Endothelial cell (in vitro differentiated cells): ENCODE measurements around the gene F2R. TPM values are rescaled to one million over a fixed set of nuclear protein-coding genes. Genes with fewer than 3 reads are reported as not detected.

Experiments
- DNase-seq: peaks from one replicate; pipeline ENCODE4 v3.0.0; 2021; ENCODE audit warnings: low spot score
- H3K27ac Mint-ChIP-seq: one replicate; pipeline ENCODE4 v1.8.0; 2021; ENCODE audit warnings: mixed read lengths, inconsistent platforms; ENCODE audit not compliant: unreplicated experiment
- H3K27me3 Mint-ChIP-seq: one replicate; pipeline ENCODE4 v1.8.0; 2021; ENCODE audit warnings: mild to moderate bottlenecking, moderate library complexity, mixed read lengths, inconsistent platforms; ENCODE audit not compliant: unreplicated experiment
- H3K36me3 Mint-ChIP-seq: one replicate; pipeline ENCODE4 v1.8.0; 2021; ENCODE audit warnings: mild to moderate bottlenecking, low read depth, mixed read lengths, inconsistent platforms; ENCODE audit not compliant: unreplicated experiment
- H3K4me1 Mint-ChIP-seq: one replicate; pipeline ENCODE4 v1.8.0; 2021; ENCODE audit warnings: mild to moderate bottlenecking, mixed read lengths, inconsistent platforms; ENCODE audit not compliant: unreplicated experiment
- H3K4me3 Mint-ChIP-seq: one replicate; pipeline ENCODE4 v1.8.0; 2021; ENCODE audit warnings: mild to moderate bottlenecking, mixed read lengths, inconsistent platforms; ENCODE audit not compliant: unreplicated experiment
- H3K9me3 Mint-ChIP-seq: one replicate; pipeline ENCODE4 v1.8.0; 2021; ENCODE audit warnings: mixed read lengths, inconsistent platforms; ENCODE audit not compliant: unreplicated experiment
- CTCF ChIP-seq: fragments of 200-600 bp; sonication (generic); IDR thresholded peaks from one replicate; pipeline ENCODE4 v1.5.0; 2021; ENCODE audit warnings: antibody characterized with exemption; ENCODE audit not compliant: unreplicated experiment
- total RNA-seq: library from RNA; stranded (reverse); fragmentation: NEBNext Ultra II Directional; extraction: Animal tissue kit (Norgen Biotek cat#: 25700); gene quantifications from one replicate; pipeline ENCODE4 v1.2.1, GENCODE V29; 2021; ENCODE audit not compliant: unreplicated experiment

F2R gene
- total RNA-seq, 1 donor from 2014 or later: 342 TPM

GRCh38 chr5:76717222-76718083 lies 1.5 kb downstream of the F2R start:
- no peak for DNase-seq
- H3K27ac Mint-ChIP-seq: peak overlapping the region; percentile 71
- peaks cover 37% of the 10 kb centered on the region for H3K4me1 Mint-ChIP-seq
- peaks cover 9% of the 10 kb centered on the region for H3K27me3 Mint-ChIP-seq
- H3K4me3 Mint-ChIP-seq: peak overlapping the region; percentile 94
- H3K36me3 Mint-ChIP-seq: peaks cover 35% of the 10 kb centered on the region
- no peak for TF ChIP-seq CTCF
- H3K9me3 Mint-ChIP-seq: no peaks in the 10 kb centered on the region

GRCh38 chr5:76718381-76718832 lies 2.5 kb downstream of the F2R start:
- H3K4me1 Mint-ChIP-seq: peaks cover 42% of the 10 kb centered on the region
- peak overlapping the region; percentile 39 for H3K27ac Mint-ChIP-seq
- peak overlapping the region; percentile 94 for H3K4me3 Mint-ChIP-seq
- TF ChIP-seq CTCF: no peak
- peaks cover 9% of the 10 kb centered on the region for H3K27me3 Mint-ChIP-seq
- DNase-seq: no peak
- peaks cover 39% of the 10 kb centered on the region for H3K36me3 Mint-ChIP-seq
- H3K9me3 Mint-ChIP-seq: no peaks in the 10 kb centered on the region

- H3K4me3 Mint-ChIP-seq: peak overlapping the region; percentile 94
These were observed 3.0 kb downstream of the F2R start for GRCh38 chr5:76718880-76719279.

GRCh38 chr5:76720988-76721569 lies 5.2 kb downstream of the F2R start:
- Mint-ChIP-seq H3K36me3 (peaks cover 47% of the 10 kb centered on the region), H3K27ac (no peak overlapping the region), H3K4me1 (peaks cover 49% of the 10 kb centered on the region), H3K4me3 (peak overlapping the region; percentile 76), H3K9me3 (no peaks in the 10 kb centered on the region), H3K27me3 (peaks cover 5% of the 10 kb centered on the region)
- TF ChIP-seq CTCF: no peak
- no peak for DNase-seq

More at GRCh38 chr5:76718880-76719279, 3.0 kb downstream of the F2R start:
- peaks cover 9% of the 10 kb centered on the region for H3K27me3 Mint-ChIP-seq
- H3K36me3 Mint-ChIP-seq: peaks cover 40% of the 10 kb centered on the region
- H3K27ac Mint-ChIP-seq: peak overlapping the region; percentile 73
- H3K9me3 Mint-ChIP-seq: no peaks in the 10 kb centered on the region
- H3K4me1 Mint-ChIP-seq: peaks cover 45% of the 10 kb centered on the region
- no peak for DNase-seq
- TF ChIP-seq CTCF: no peak

GRCh38 chr5:76723266-76723665 lies 7.3 kb downstream of the F2R start:
- no peaks in the 10 kb centered on the region for H3K9me3 Mint-ChIP-seq
- H3K27ac Mint-ChIP-seq: peak overlapping the region; percentile 25
- peaks cover 36% of the 10 kb centered on the region for H3K4me1 Mint-ChIP-seq
- DNase-seq: no peak
- H3K27me3 Mint-ChIP-seq: peaks cover 2% of the 10 kb centered on the region
- TF ChIP-seq CTCF: no peak
- H3K4me3 Mint-ChIP-seq: peak overlapping the region; percentile 66
- H3K36me3 Mint-ChIP-seq: peaks cover 42% of the 10 kb centered on the region
